Measurements from ENCODE around the gene ATG16L2. TPM values are rescaled to one million over a fixed set of nuclear protein-coding genes. Genes with fewer than 3 reads are reported as not detected.

ATG16L2 gene
- total and polyA plus RNA-seq, 10 of the 15 experiments (the other 5 are each of a cell fraction or from before 2014, with no cell fraction given) = 1.9 to 67.7 (median 30.4) TPM

DNA sequence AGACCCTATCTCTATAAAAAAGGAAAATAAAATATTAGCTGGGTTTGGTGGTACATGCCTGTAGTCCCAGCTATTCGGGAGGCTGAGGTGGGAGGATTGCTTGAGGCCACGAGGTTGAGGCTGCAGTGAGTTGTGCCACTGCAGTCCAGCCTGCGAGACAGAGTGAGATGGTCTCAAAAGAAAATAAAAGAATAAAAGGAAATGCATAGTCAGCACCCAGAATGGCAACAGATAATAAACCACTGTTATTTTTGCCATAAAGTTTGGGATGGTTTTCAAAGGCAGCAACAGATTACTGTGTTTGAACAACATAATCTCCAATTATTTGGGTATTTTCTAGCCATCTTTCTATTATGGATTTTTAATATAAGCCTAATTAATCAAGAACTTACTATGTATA lies 61.9 kb downstream of the ATG16L2 start:
- H3K27me3 ChIP-seq (replicated peaks in 1 of 2; ENCODE audit: control insufficient read depth in 2 of 2, insufficient read depth in 2 of 2, low read length in 1 of 2) = no peaks in the 10 kb centered on the region
- POLR2A ChIA-PET = no interaction called here
- 98% methylated on average over 3 of the region's 3 CpGs for WGBS (ENCODE audit: insufficient coverage, insufficient replicate concordance, low lambda C conversion rate, missing lambda C conversion rate)
- CTCF ChIA-PET = no interaction called here
- ATAC-seq = no peak
- no peaks in the 10 kb centered on the region; the same call in 1 of the 2 replicates for H4K20me1 ChIP-seq (ENCODE audit: control insufficient read depth, insufficient read depth)
- H3K4me2 ChIP-seq (ENCODE audit: control insufficient read depth, insufficient read depth) = no peak overlapping the region
- H3K36me3 ChIP-seq (ENCODE audit: control insufficient read depth in 2 of 2, insufficient read depth in 2 of 2, low read length in 1 of 2) = peaks cover 1 to 32% of the 10 kb centered on the region in 2 experiments
- in situ Hi-C loops (cut with MboI) (no loop called here), intact Hi-C loops (cut with micrococcal nuclease; ENCODE audit: unreplicated experiment) (no loop called here)
- RAD21 ChIA-PET (ENCODE audit: unreplicated experiment) = no interaction called here
- FAIRE-seq = no peak
- H3K79me2 ChIP-seq (ENCODE audit: control insufficient read depth, insufficient read depth, low read length) = no peaks in the 10 kb centered on the region; the same call in 1 of the 2 replicates
- H3K9me3 ChIP-seq (replicated peaks; ENCODE audit: control insufficient read depth, insufficient read depth, low read length) = no peaks in the 10 kb centered on the region; the same call in 2 of the 3 replicates
- SMC1A ChIA-PET (ENCODE audit: uncharacterized antibody, unreplicated experiment) = interaction anchor here (1.3 kb wide), 1 partner anchor 22 kb away, joined by 5 read pairs; no protein-coding TSS in a partner anchor
- no peak overlapping the region for H3K4me3 ChIP-seq
- no peaks in the 10 kb centered on the region for H3K4me1 ChIP-seq (ENCODE audit: control insufficient read depth, insufficient read depth, low read length)
- H3K27ac ChIP-seq (ENCODE audit: control insufficient read depth, insufficient read depth) = no peak overlapping the region
- H3K9ac ChIP-seq (ENCODE audit: control insufficient read depth, insufficient read depth, low read length) = no peak overlapping the region
- no peak for DNase-seq (ENCODE audit: low read depth, low spot score)
- no TSS peak for BruUV-seq (replicated peaks)
- H2AFZ ChIP-seq (ENCODE audit: control insufficient read depth, low read depth, low read length) = no peak overlapping the region
- TF ChIP-seq SREBF2 (IDR thresholded peaks at IDR 0.05; ENCODE audit: low read length) = no peak
- no peak for TF ChIP-seq STAT1 (conservative IDR thresholded peaks at IDR 0.05)
- no peak for TF ChIP-seq CBFB (IDR thresholded peaks at IDR 0.05; ENCODE audit: low read depth)
- TF ChIP-seq, protein P1, sequence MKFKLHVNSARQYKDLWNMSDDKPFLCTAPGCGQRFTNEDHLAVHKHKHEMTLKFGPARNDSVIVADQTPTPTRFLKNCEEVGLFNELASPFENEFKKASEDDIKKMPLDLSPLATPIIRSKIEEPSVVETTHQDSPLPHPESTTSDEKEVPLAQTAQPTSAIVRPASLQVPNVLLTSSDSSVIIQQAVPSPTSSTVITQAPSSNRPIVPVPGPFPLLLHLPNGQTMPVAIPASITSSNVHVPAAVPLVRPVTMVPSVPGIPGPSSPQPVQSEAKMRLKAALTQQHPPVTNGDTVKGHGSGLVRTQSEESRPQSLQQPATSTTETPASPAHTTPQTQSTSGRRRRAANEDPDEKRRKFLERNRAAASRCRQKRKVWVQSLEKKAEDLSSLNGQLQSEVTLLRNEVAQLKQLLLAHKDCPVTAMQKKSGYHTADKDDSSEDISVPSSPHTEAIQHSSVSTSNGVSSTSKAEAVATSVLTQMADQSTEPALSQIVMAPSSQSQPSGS (IDR thresholded peaks at IDR 0.05; ENCODE audit: low read length) = no peak
- no peak for TF ChIP-seq NR2C1 (IDR thresholded peaks at IDR 0.05)
- TF ChIP-seq, protein P2, sequence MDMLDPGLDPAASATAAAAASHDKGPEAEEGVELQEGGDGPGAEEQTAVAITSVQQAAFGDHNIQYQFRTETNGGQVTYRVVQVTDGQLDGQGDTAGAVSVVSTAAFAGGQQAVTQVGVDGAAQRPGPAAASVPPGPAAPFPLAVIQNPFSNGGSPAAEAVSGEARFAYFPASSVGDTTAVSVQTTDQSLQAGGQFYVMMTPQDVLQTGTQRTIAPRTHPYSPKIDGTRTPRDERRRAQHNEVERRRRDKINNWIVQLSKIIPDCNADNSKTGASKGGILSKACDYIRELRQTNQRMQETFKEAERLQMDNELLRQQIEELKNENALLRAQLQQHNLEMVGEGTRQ (IDR thresholded peaks at IDR 0.05; ENCODE audit: borderline replicate concordance, low read depth, low read length) = no peak
- TF ChIP-seq, protein P3, sequence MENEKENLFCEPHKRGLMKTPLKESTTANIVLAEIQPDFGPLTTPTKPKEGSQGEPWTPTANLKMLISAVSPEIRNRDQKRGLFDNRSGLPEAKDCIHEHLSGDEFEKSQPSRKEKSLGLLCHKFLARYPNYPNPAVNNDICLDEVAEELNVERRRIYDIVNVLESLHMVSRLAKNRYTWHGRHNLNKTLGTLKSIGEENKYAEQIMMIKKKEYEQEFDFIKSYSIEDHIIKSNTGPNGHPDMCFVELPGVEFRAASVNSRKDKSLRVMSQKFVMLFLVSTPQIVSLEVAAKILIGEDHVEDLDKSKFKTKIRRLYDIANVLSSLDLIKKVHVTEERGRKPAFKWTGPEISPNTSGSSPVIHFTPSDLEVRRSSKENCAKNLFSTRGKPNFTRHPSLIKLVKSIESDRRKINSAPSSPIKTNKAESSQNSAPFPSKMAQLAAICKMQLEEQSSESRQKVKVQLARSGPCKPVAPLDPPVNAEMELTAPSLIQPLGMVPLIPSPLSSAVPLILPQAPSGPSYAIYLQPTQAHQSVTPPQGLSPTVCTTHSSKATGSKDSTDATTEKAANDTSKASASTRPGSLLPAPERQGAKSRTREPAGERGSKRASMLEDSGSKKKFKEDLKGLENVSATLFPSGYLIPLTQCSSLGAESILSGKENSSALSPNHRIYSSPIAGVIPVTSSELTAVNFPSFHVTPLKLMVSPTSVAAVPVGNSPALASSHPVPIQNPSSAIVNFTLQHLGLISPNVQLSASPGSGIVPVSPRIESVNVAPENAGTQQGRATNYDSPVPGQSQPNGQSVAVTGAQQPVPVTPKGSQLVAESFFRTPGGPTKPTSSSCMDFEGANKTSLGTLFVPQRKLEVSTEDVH (IDR thresholded peaks at IDR 0.05; ENCODE audit: low read depth, partially characterized antibody) = no peak
- TF ChIP-seq CEBPB (IDR thresholded peaks at IDR 0.05; ENCODE audit: borderline replicate concordance in 1 of 2, low read depth in 2 of 2, low read length in 2 of 2) = no peak
- TF ChIP-seq DPF2 (IDR thresholded peaks at IDR 0.05) = no peak
- TF ChIP-seq, protein P4, sequence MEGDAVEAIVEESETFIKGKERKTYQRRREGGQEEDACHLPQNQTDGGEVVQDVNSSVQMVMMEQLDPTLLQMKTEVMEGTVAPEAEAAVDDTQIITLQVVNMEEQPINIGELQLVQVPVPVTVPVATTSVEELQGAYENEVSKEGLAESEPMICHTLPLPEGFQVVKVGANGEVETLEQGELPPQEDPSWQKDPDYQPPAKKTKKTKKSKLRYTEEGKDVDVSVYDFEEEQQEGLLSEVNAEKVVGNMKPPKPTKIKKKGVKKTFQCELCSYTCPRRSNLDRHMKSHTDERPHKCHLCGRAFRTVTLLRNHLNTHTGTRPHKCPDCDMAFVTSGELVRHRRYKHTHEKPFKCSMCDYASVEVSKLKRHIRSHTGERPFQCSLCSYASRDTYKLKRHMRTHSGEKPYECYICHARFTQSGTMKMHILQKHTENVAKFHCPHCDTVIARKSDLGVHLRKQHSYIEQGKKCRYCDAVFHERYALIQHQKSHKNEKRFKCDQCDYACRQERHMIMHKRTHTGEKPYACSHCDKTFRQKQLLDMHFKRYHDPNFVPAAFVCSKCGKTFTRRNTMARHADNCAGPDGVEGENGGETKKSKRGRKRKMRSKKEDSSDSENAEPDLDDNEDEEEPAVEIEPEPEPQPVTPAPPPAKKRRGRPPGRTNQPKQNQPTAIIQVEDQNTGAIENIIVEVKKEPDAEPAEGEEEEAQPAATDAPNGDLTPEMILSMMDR (IDR thresholded peaks at IDR 0.05 in 2 of 3, conservative IDR thresholded peaks at IDR 0.05 in 1 of 3; ENCODE audit: control insufficient read depth in 2 of 3, extremely low read depth in 1 of 3, insufficient read depth in 1 of 3, low read depth in 3 of 3, low read length in 3 of 3) = no peak
- no peak for TF ChIP-seq CREM (IDR thresholded peaks at IDR 0.05; ENCODE audit: low read depth)
- TF ChIP-seq ZZZ3 (IDR thresholded peaks at IDR 0.05; ENCODE audit: control insufficient read depth, insufficient read length, low read depth) = no peak
- TF ChIP-seq SMARCA5 (IDR thresholded peaks at IDR 0.05) = no peak
- TF ChIP-seq, protein P5, sequence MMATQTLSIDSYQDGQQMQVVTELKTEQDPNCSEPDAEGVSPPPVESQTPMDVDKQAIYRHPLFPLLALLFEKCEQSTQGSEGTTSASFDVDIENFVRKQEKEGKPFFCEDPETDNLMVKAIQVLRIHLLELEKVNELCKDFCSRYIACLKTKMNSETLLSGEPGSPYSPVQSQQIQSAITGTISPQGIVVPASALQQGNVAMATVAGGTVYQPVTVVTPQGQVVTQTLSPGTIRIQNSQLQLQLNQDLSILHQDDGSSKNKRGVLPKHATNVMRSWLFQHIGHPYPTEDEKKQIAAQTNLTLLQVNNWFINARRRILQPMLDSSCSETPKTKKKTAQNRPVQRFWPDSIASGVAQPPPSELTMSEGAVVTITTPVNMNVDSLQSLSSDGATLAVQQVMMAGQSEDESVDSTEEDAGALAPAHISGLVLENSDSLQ (IDR thresholded peaks at IDR 0.05) = no peak
- TF ChIP-seq CHD4 (IDR thresholded peaks at IDR 0.05) = no peak
